Endothelial cell of umbilical vein (primary cell): ENCODE measurements around the gene NAT10. TPM values are rescaled to one million over a fixed set of nuclear protein-coding genes. Genes with fewer than 3 reads are reported as not detected.

Experiments
- BruUV-seq: library from RNA; stranded (reverse); fragments of 400-500 nt; replicated peaks from 2 replicates; lab custom pipeline; 2021; lab: Mats Ljungman, UMichigan
- CTCF ChIA-PET: fragments of 300-600, 350-600 bp; sonication (Branson Sonifier 250); formaldehyde crosslinking; loops from one replicate; lab custom pipeline; 2021; ENCODE audit warnings: antibody characterized with exemption, inconsistent platforms; lab: Charles Lee
- POLR2A ChIA-PET: fragments of 300-600, 350-600 bp; sonication (Branson Sonifier 250); formaldehyde crosslinking; loops from one replicate; lab custom pipeline; 2021; ENCODE audit warnings: antibody characterized with exemption, inconsistent platforms; lab: Charles Lee
- DNase-seq: peaks from one replicate; pipeline ENCODE4 v3.0.0-alpha.2; 2011; ENCODE audit warnings: low read depth, low spot score
- FAIRE-seq: peaks from 2 replicates; lab custom pipeline; 2011; peaks lifted over from hg19 to GRCh38; lab: Jason Lieb, UNC
- H2AFZ ChIP-seq: 2 replicates; pipeline ENCODE4 v1.6.0; 2012; ENCODE audit warnings: low read depth, low read length, control low read depth, inconsistent platforms
- H3K27ac ChIP-seq: 2 replicates; pipeline ENCODE4 v1.5.1; 2011; ENCODE audit warnings: low read depth, mild to moderate bottlenecking, control low read depth, low read length, moderate library complexity; ENCODE audit not compliant: insufficient read depth
- H3K27me3 ChIP-seq, 2 experiments: 2 replicates each; pipeline versions ENCODE4 v1.6.0 to v1.6.1; 2011; ENCODE audit warnings: low read length in 2 of 2, mixed read lengths in 1 of 2; ENCODE audit not compliant: control insufficient read depth in 2 of 2, insufficient read depth in 2 of 2
- H3K36me3 ChIP-seq, 2 experiments: 2 replicates in 1 of 2; 3 replicates in 1 of 2; pipeline ENCODE4 v1.5.1; 2011; ENCODE audit warnings: low read length in 2 of 2, mild to moderate bottlenecking in 1 of 2, moderate library complexity in 1 of 2; ENCODE audit not compliant: control insufficient read depth in 2 of 2, insufficient read depth in 2 of 2; ENCODE audit errors: extremely low read depth in 1 of 2
- H3K4me1 ChIP-seq: 3 replicates; pipeline ENCODE4 v1.5.1; 2011; ENCODE audit warnings: mild to moderate bottlenecking, low read length; ENCODE audit not compliant: control insufficient read depth, insufficient read depth; ENCODE audit errors: extremely low read depth
- H3K4me2 ChIP-seq: 2 replicates; pipeline ENCODE4 v1.6.1; 2011; ENCODE audit warnings: low read length, control low read depth, mixed read lengths; ENCODE audit not compliant: insufficient read depth
- H3K4me3 ChIP-seq, 3 experiments: fragments of 200-600 bp in 1 of 3; sonication (generic), shearing (Covaris generic) in 1 of 3; replicated peaks in 1 of 3; 2 replicates each; pipeline ENCODE4 v1.5.1; 2011 to 2016; ENCODE audit warnings: control low read depth in 3 of 3, low read length in 3 of 3, mild to moderate bottlenecking in 2 of 3, inconsistent platforms in 1 of 3, low read depth in 1 of 3, moderate library complexity in 1 of 3; ENCODE audit not compliant: insufficient read depth in 1 of 3
- H3K79me2 ChIP-seq: 2 replicates; pipeline ENCODE4 v1.6.0; 2012; ENCODE audit warnings: low read length, inconsistent platforms; ENCODE audit not compliant: control insufficient read depth, insufficient read depth
- H3K9ac ChIP-seq: replicated peaks from 2 replicates; pipeline ENCODE3; 2011; ENCODE audit warnings: low read length, control low read depth; ENCODE audit not compliant: insufficient read depth; ENCODE audit errors: extremely low read depth
- H3K9me1 ChIP-seq: replicated peaks from 3 replicates; pipeline ENCODE4 v1.6.0; 2011; ENCODE audit warnings: mild to moderate bottlenecking, low read length; ENCODE audit not compliant: control insufficient read depth, insufficient read depth; ENCODE audit errors: extremely low read depth
- H3K9me3 ChIP-seq: replicated peaks from 2 replicates; pipeline ENCODE4 v1.5.1; 2012; ENCODE audit warnings: low read length, inconsistent platforms; ENCODE audit not compliant: control insufficient read depth, insufficient read depth
- H4K20me1 ChIP-seq: replicated peaks from 2 replicates; pipeline ENCODE3; 2011; ENCODE audit warnings: mild to moderate bottlenecking, low read length; ENCODE audit not compliant: control insufficient read depth, insufficient read depth; ENCODE audit errors: extremely low read depth
- EZH2 ChIP-seq: IDR thresholded peaks from 2 replicates; pipeline ENCODE4 v1.6.1; 2012; ENCODE audit warnings: borderline replicate concordance, low read depth, mild to moderate bottlenecking, moderate library complexity, low read length, inconsistent platforms; ENCODE audit not compliant: severe bottlenecking
- FOS ChIP-seq: IDR thresholded peaks from 2 replicates; pipeline ENCODE4 v1.6.1; 2011; ENCODE audit warnings: mild to moderate bottlenecking, low read length, moderate library complexity, borderline replicate concordance; ENCODE audit not compliant: insufficient read depth
- GATA2 ChIP-seq: IDR thresholded peaks from 2 replicates; pipeline ENCODE4 v1.7.0; 2011; ENCODE audit warnings: low read depth, mild to moderate bottlenecking, moderate library complexity, mixed read lengths, low read length; ENCODE audit not compliant: insufficient read length, insufficient read depth
- JUN ChIP-seq: IDR thresholded peaks from 2 replicates; pipeline ENCODE4 v1.6.1; 2011; ENCODE audit warnings: borderline replicate concordance, low read depth; ENCODE audit not compliant: insufficient read length, insufficient read depth
- MYC ChIP-seq: IDR thresholded peaks from one replicate; pipeline ENCODE4 v1.6.1; 2011; ENCODE audit warnings: mild to moderate bottlenecking, low read depth, low read length
- POLR2A ChIP-seq: IDR thresholded peaks from 2 replicates; pipeline ENCODE4 v1.6.1; 2012; ENCODE audit warnings: low read depth, mild to moderate bottlenecking, control low read depth, low read length
- POLR2AphosphoS5 ChIP-seq: IDR thresholded peaks from 2 replicates; pipeline ENCODE4 v1.6.1; 2012; ENCODE audit warnings: low read depth, mild to moderate bottlenecking, control low read depth, low read length, moderate library complexity; ENCODE audit not compliant: insufficient read depth
- dilution Hi-C: fragments of 300-500 bp; cut with MboI; formaldehyde crosslinking; loops from one replicate; pipeline ENCODE4 v1.15.0; 2019; ENCODE audit warnings: low sequenced_read_pairs; ENCODE audit not compliant: extremely low pct_ligation_motif_present
- intact Hi-C: fragments of 100-400 bp; cut with micrococcal nuclease; formaldehyde crosslinking; loops from one replicate; pipeline ENCODE4 v1.10.0; 2022
- polyA plus RNA-seq, 4 experiments: library from polyadenylated mRNA; depleted of rRNA in 3 of 4; stranded (reverse) in 3 of 4; unstranded in 1 of 4; fragments of >200 nt; gene quantifications; 2 replicates each; pipeline versions ENCODE4 v1.2.1 to v1.2.3, GENCODE V29; 2011 to 2012; ENCODE audit warnings: missing spikeins in 1 of 4
- total RNA-seq: library from RNA; stranded (reverse); gene quantifications from 2 replicates; pipeline ENCODE4 v1.2.3, GENCODE V29; 2021
- TF ChIP-seq, protein P1 (sequence below): IDR thresholded peaks from 2 replicates; pipeline ENCODE4 v1.6.1; 2011; ENCODE audit not compliant: insufficient read depth, insufficient read length
- TF ChIP-seq, protein P2 (sequence below), 2 donors: IDR thresholded peaks; 1 replicate in 1 of 2; 2 replicates in 1 of 2; pipeline ENCODE4 v1.5.1; 2011; ENCODE audit warnings: low read length in 2 of 2, mild to moderate bottlenecking in 2 of 2, moderate library complexity in 2 of 2, control low read depth in 1 of 2, inconsistent platforms in 1 of 2, low read depth in 1 of 2; ENCODE audit not compliant: insufficient read depth in 1 of 2; ENCODE audit errors: extremely low read depth in 1 of 2

Gene NAT10
- total and polyA plus RNA-seq, 2 donors (not counting 3 experiments of a cell fraction or from before 2014, with no cell fraction given) = 32.0 to 57.6 TPM

DNA sequence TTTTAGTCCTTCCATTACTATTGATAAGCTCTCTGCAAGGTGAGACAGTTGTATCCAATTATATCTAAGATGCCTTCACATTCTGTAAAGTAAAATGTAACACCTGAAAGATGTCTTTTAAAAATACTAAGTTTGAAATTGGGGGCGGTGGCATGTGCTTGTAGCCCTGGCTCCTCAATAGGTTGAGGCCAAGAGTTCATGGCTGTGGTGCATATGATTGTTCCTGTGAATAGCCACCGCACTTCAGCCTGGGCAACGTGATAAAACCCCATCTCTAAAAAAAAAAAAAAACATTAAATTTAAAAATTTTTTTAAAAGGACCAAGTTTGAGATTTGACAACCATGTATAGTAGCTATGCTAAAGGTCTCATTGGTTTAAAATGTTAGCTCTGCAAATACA, 33.4 kb upstream of the NAT10 start:
- ChIA-PET CTCF (interaction anchor here (1.2 kb wide), 1 partner anchor 8 kb away, joined by 4 read pairs; no protein-coding TSS in a partner anchor), POLR2A (interaction anchor here (0.7 kb wide), 1 partner anchor 13 kb away, joined by 3 read pairs; no protein-coding TSS in a partner anchor)
- H4K20me1 ChIP-seq = peaks cover 32% of the 10 kb centered on the region
- intact Hi-C loops (no loop called here), dilution Hi-C loops (no loop called here)
- H3K79me2 ChIP-seq = peaks cover 93% of the 10 kb centered on the region
- H3K9me1 ChIP-seq = no peaks in the 10 kb centered on the region
- no peaks in the 10 kb centered on the region for H3K27me3 ChIP-seq
- H3K4me2 ChIP-seq = no peak overlapping the region
- peaks cover 53% of the 10 kb centered on the region for H3K4me1 ChIP-seq
- TF ChIP-seq MYC (no peak), POLR2AphosphoS5 (no peak), GATA2 (no peak), EZH2 (no peak), POLR2A (no peak), FOS (no peak)
- TF ChIP-seq, protein P1, sequence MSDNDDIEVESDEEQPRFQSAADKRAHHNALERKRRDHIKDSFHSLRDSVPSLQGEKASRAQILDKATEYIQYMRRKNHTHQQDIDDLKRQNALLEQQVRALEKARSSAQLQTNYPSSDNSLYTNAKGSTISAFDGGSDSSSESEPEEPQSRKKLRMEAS = no peak
- no TSS peak for BruUV-seq
- no peak overlapping the region for H3K27ac ChIP-seq
- H3K9me3 ChIP-seq = no peaks in the 10 kb centered on the region
- H3K9ac ChIP-seq = no peak overlapping the region
- FAIRE-seq = no peak
- H3K4me3 ChIP-seq = no peak overlapping the region
- H2AFZ ChIP-seq = no peak overlapping the region
- peaks cover 9 to 30% of the 10 kb centered on the region in 2 experiments for H3K36me3 ChIP-seq
- DNase-seq = no peak

DNA sequence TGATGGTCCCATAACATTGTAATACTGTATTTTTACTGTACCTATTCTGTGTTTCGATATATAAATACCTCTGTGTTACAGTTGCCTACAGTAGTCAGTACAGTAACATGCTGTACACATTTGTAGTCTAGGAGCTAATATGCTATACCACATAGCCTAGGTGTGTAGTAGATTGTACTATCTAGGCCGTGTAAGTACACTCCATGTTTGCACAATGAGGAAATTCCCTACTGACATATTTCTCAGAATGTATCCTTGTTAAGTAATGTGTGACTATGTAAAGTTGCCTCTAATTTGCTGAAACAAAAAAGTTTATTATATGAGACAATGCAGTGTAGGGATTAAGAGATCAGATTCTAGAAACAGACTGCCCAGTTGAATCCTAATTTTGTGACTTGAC, 32.6 kb upstream of the NAT10 start:
- CTCF ChIA-PET = interaction anchor here (1.2 to 5.2 kb wide), 5 partner anchors 7 to 84 kb away, joined by 4 to 36 read pairs (median 6); no protein-coding TSS in a partner anchor

More for the DNA sequence above, 32.6 kb upstream of the NAT10 start:
- H3K4me1 ChIP-seq = peaks cover 45% of the 10 kb centered on the region
- DNase-seq (no peak), FAIRE-seq (no peak)
- H3K9me1 ChIP-seq = no peaks in the 10 kb centered on the region
- H3K36me3 ChIP-seq = peaks cover 10 to 37% of the 10 kb centered on the region in 2 experiments
- H3K27ac ChIP-seq = no peak overlapping the region
- H4K20me1 ChIP-seq = peaks cover 38% of the 10 kb centered on the region
- POLR2A ChIA-PET = no interaction called here
- no peak overlapping the region for H2AFZ ChIP-seq
- H3K9ac ChIP-seq = no peak overlapping the region
- BruUV-seq = no TSS peak
- intact Hi-C loops = no loop called here
- H3K9me3 ChIP-seq = no peaks in the 10 kb centered on the region
- H3K4me2 ChIP-seq = no peak overlapping the region
- peaks cover 93% of the 10 kb centered on the region for H3K79me2 ChIP-seq
- dilution Hi-C loops = no loop called here
- no peak for TF ChIP-seq POLR2AphosphoS5
- no peak for TF ChIP-seq POLR2A
- TF ChIP-seq FOS = no peak
- TF ChIP-seq, protein P1 = no peak
- no peak for TF ChIP-seq EZH2
- TF ChIP-seq, protein P2, sequence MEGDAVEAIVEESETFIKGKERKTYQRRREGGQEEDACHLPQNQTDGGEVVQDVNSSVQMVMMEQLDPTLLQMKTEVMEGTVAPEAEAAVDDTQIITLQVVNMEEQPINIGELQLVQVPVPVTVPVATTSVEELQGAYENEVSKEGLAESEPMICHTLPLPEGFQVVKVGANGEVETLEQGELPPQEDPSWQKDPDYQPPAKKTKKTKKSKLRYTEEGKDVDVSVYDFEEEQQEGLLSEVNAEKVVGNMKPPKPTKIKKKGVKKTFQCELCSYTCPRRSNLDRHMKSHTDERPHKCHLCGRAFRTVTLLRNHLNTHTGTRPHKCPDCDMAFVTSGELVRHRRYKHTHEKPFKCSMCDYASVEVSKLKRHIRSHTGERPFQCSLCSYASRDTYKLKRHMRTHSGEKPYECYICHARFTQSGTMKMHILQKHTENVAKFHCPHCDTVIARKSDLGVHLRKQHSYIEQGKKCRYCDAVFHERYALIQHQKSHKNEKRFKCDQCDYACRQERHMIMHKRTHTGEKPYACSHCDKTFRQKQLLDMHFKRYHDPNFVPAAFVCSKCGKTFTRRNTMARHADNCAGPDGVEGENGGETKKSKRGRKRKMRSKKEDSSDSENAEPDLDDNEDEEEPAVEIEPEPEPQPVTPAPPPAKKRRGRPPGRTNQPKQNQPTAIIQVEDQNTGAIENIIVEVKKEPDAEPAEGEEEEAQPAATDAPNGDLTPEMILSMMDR (IDR thresholded peaks at IDR 0.05; ENCODE audit: extremely low read depth in 1 of 2, insufficient read depth in 1 of 2, low read depth in 1 of 2, low read length in 2 of 2) = no peak
- TF ChIP-seq JUN = no peak
- no peak for TF ChIP-seq GATA2
- no peak for TF ChIP-seq MYC
- H3K4me3 ChIP-seq = no peak overlapping the region
- H3K27me3 ChIP-seq = no peaks in the 10 kb centered on the region
